Neuronal stem cell (in vitro differentiated cells): ENCODE data around the gene TXNDC12.
"Not testable (repeated sequence)": the region's sequence is repeated elsewhere in the genome, so short reads cannot be mapped to it uniquely, and the experiment has no call there.

Experiments used
- DNase-seq: peaks from one replicate; pipeline ENCODE4 v3.0.0-alpha.2; 2013; ENCODE audit warnings: low spot score
- H2AFZ ChIP-seq: one replicate; pipeline ENCODE4 v1.6.1; 2013; ENCODE audit warnings: mild to moderate bottlenecking, low read length, inconsistent platforms
- H2AK5ac ChIP-seq: 2 replicates; pipeline ENCODE4 v1.6.1; 2013; ENCODE audit warnings: low read depth, mild to moderate bottlenecking, inconsistent platforms, low read length, moderate library complexity, mixed read lengths
- H2BK120ac ChIP-seq: 2 replicates; pipeline ENCODE4 v1.6.1; 2013; ENCODE audit warnings: low read depth, mild to moderate bottlenecking, inconsistent platforms, low read length, moderate library complexity, mixed read lengths
- H2BK12ac ChIP-seq: one replicate; pipeline ENCODE4 v1.6.1; 2013; ENCODE audit warnings: low read length, inconsistent platforms
- H2BK15ac ChIP-seq: 2 replicates; pipeline ENCODE4 v1.6.1; 2013; ENCODE audit warnings: mild to moderate bottlenecking, low read length, inconsistent platforms, mixed read lengths
- H2BK5ac ChIP-seq: one replicate; pipeline ENCODE4 v1.6.1; 2013; ENCODE audit warnings: inconsistent platforms, mild to moderate bottlenecking, low read length, moderate library complexity
- H3K14ac ChIP-seq: one replicate; pipeline ENCODE4 v1.6.1; 2013; ENCODE audit warnings: low read length, inconsistent platforms
- H3K18ac ChIP-seq: 2 replicates; pipeline ENCODE4 v1.6.1; 2013; ENCODE audit warnings: low read length, inconsistent platforms
- H3K23ac ChIP-seq: 2 replicates; pipeline ENCODE4 v1.6.1; 2013; ENCODE audit warnings: low read depth, mild to moderate bottlenecking, mixed read lengths, low read length, inconsistent platforms; ENCODE audit not compliant: poor library complexity
- H3K27ac ChIP-seq: replicated peaks from 3 replicates; pipeline ENCODE4 v1.5.1; 2013; ENCODE audit warnings: low read length, inconsistent platforms
- H3K27me3 ChIP-seq, 3 experiments: 2 replicates each; pipeline ENCODE4 v1.6.1; 2013; ENCODE audit warnings: low read length in 3 of 3, mild to moderate bottlenecking in 2 of 3, inconsistent platforms in 1 of 3, low read depth in 1 of 3, mixed read lengths in 1 of 3, moderate library complexity in 1 of 3; ENCODE audit not compliant: control insufficient read depth in 3 of 3, insufficient read depth in 3 of 3
- H3K36me3 ChIP-seq, 2 donors: replicated peaks in 1 of 2; 2 replicates each; pipeline ENCODE4 v1.6.1; 2013; ENCODE audit warnings: low read length in 2 of 2; ENCODE audit not compliant: control insufficient read depth in 2 of 2, insufficient read depth in 2 of 2
- H3K4ac ChIP-seq: 2 replicates; pipeline ENCODE4 v1.6.1; 2013; ENCODE audit warnings: inconsistent platforms, mild to moderate bottlenecking, low read length, moderate library complexity
- H3K4me1 ChIP-seq, 2 donors: 1 replicate in 1 of 2; 2 replicates in 1 of 2; pipeline ENCODE4 v1.6.1; 2013; ENCODE audit warnings: low read length in 2 of 2, low read depth in 1 of 2; ENCODE audit not compliant: control insufficient read depth in 2 of 2, insufficient read depth in 1 of 2
- H3K4me2 ChIP-seq: one replicate; pipeline ENCODE4 v1.6.1; 2013; ENCODE audit warnings: mild to moderate bottlenecking, low read length, inconsistent platforms; ENCODE audit not compliant: insufficient read depth, poor library complexity, severe bottlenecking
- H3K4me3 ChIP-seq, 2 donors: 2 replicates each; pipeline ENCODE4 v1.5.1; 2013; ENCODE audit warnings: low read length in 2 of 2, mild to moderate bottlenecking in 2 of 2, inconsistent platforms in 1 of 2, moderate library complexity in 1 of 2
- H3K79me1 ChIP-seq: one replicate; pipeline ENCODE4 v1.6.1; 2013; ENCODE audit warnings: low read depth, mild to moderate bottlenecking, inconsistent platforms, low read length, moderate library complexity
- H3K9ac ChIP-seq: one replicate; pipeline ENCODE4 v1.6.1; 2013; ENCODE audit warnings: mild to moderate bottlenecking, low read depth, low read length, inconsistent platforms; ENCODE audit not compliant: poor library complexity
- H3K9me3 ChIP-seq, 2 donors: replicated peaks in 1 of 2; 2 replicates each; pipeline versions ENCODE3 to v1.6.1; 2013; ENCODE audit warnings: low read length in 2 of 2, mild to moderate bottlenecking in 2 of 2, inconsistent platforms in 1 of 2, low read depth in 1 of 2, mixed read lengths in 1 of 2, moderate library complexity in 1 of 2; ENCODE audit not compliant: control insufficient read depth in 2 of 2, insufficient read depth in 1 of 2
- H4K8ac ChIP-seq: one replicate; pipeline ENCODE4 v1.6.1; 2013; ENCODE audit warnings: low read depth, mild to moderate bottlenecking, inconsistent platforms, low read length, moderate library complexity
- H4K91ac ChIP-seq: one replicate; pipeline ENCODE4 v1.6.1; 2013; ENCODE audit warnings: low read length, low read depth, mild to moderate bottlenecking, inconsistent platforms; ENCODE audit not compliant: poor library complexity
- WGBS, 2 donors: extraction: QIAGEN DNeasy Blood & Tissue Kit; methylation state at CpG; one replicate each; pipeline ENCODE4 v1.1.7; 2013; ENCODE audit warnings: missing lambda C conversion rate in 2 of 2, mixed read lengths in 1 of 2; ENCODE audit not compliant: insufficient read length in 2 of 2, insufficient replicate concordance in 1 of 2; ENCODE audit errors: extremely low coverage in 2 of 2; 5-methylcytosine and 5-hydroxymethylcytosine counted together

Gene TXNDC12

GRCh38 chr1:52096216-52096615 lies 41.2 kb upstream of the TXNDC12 start:
- Histone ChIP-seq H3K14ac (no peak overlapping the region), H3K23ac (no peak overlapping the region), H2BK12ac (no peak overlapping the region), H3K27me3 (peaks cover 0 to 11% (median 0%) of the 10 kb centered on the region in 3 experiments), H2BK120ac (no peak overlapping the region), H3K36me3 (peaks cover 3 to 12% of the 10 kb centered on the region in 2 donors), H3K4me2 (no peak overlapping the region), H3K4me1 (peaks cover 3 to 6% of the 10 kb centered on the region in 2 donors), H2AFZ (no peak overlapping the region), H3K18ac (no peak overlapping the region), H3K4ac (no peak overlapping the region), H3K9ac (no peak overlapping the region), H3K4me3 (no peak overlapping the region), H3K79me1 (no peaks in the 10 kb centered on the region), H2AK5ac (no peak overlapping the region), H4K8ac (no peak overlapping the region), H2BK5ac (no peak overlapping the region), H4K91ac (no peak overlapping the region), H3K9me3 (peaks cover 0 to 6% of the 10 kb centered on the region in 2 donors), H2BK15ac (no peak overlapping the region), H3K27ac (no peak overlapping the region)
- WGBS, 2 donors = no CpG with 5 or more reads among the region's 8 CpGs
- DNase-seq = no peak

- not testable (repeated sequence) for H3K4me2 ChIP-seq
These were observed 39.3 kb upstream of the TXNDC12 start for GRCh38 chr1:52094300-52094699.

GRCh38 chr1:52087892-52088291 lies 32.9 kb upstream of the TXNDC12 start:
- H3K9ac ChIP-seq, H3K4me1 ChIP-seq, H2BK120ac ChIP-seq, H2BK5ac ChIP-seq, H2BK12ac ChIP-seq, H3K23ac ChIP-seq, H3K9me3 ChIP-seq, H3K4ac ChIP-seq, H3K18ac ChIP-seq, H4K8ac ChIP-seq, H3K27ac ChIP-seq, H2BK15ac ChIP-seq, H4K91ac ChIP-seq, H3K14ac ChIP-seq, DNase-seq, H3K4me2 ChIP-seq, H3K27me3 ChIP-seq, H3K79me1 ChIP-seq, H2AK5ac ChIP-seq, H2AFZ ChIP-seq, H3K4me3 ChIP-seq: not testable (repeated sequence)
- H3K36me3 ChIP-seq = peaks cover 9 to 83% of the 10 kb centered on the region in 2 donors

More at GRCh38 chr1:52094300-52094699, 39.3 kb upstream of the TXNDC12 start:
- not testable (repeated sequence) for H2BK12ac ChIP-seq, H3K14ac ChIP-seq, H4K8ac ChIP-seq, H2BK120ac ChIP-seq, DNase-seq, H3K27ac ChIP-seq, H3K79me1 ChIP-seq, H2BK5ac ChIP-seq, H2BK15ac ChIP-seq, H3K9ac ChIP-seq, H3K9me3 ChIP-seq, H4K91ac ChIP-seq, H2AFZ ChIP-seq, H3K4me1 ChIP-seq, H3K23ac ChIP-seq, H3K4ac ChIP-seq, H2AK5ac ChIP-seq, H3K27me3 ChIP-seq, H3K4me3 ChIP-seq, H3K18ac ChIP-seq
- no CpG with 5 or more reads among the region's 7 CpGs for WGBS, 2 donors
- peaks cover 4 to 31% of the 10 kb centered on the region in 2 donors for H3K36me3 ChIP-seq

GRCh38 chr1:52080014-52080415 lies 25.0 kb upstream of the TXNDC12 start:
- no peak overlapping the region for H2BK120ac ChIP-seq
- no peak overlapping the region for H2BK15ac ChIP-seq
- WGBS, 2 donors = no CpG with 5 or more reads among the region's 3 CpGs
- no peak overlapping the region for H2AK5ac ChIP-seq
- no peak overlapping the region for H3K23ac ChIP-seq
- no peak overlapping the region for H3K4ac ChIP-seq
- H2BK5ac ChIP-seq = no peak overlapping the region
- no peak for DNase-seq
- H3K4me1 ChIP-seq = no peaks in the 10 kb centered on the region
- no peak overlapping the region for H3K14ac ChIP-seq
- no peak overlapping the region for H3K27ac ChIP-seq
- peaks cover 1% of the 10 kb centered on the region for H3K79me1 ChIP-seq
- no peak overlapping the region for H3K18ac ChIP-seq
- no peak overlapping the region for H3K9ac ChIP-seq
- peaks cover 0 to 66% of the 10 kb centered on the region in 2 donors for H3K36me3 ChIP-seq
- H3K4me3 ChIP-seq = no peak overlapping the region
- H4K8ac ChIP-seq = no peak overlapping the region
- H3K9me3 ChIP-seq = no peaks in the 10 kb centered on the region
- no peak overlapping the region for H3K4me2 ChIP-seq
- no peak overlapping the region for H2BK12ac ChIP-seq
- no peak overlapping the region for H2AFZ ChIP-seq
- no peak overlapping the region for H4K91ac ChIP-seq
- no peaks in the 10 kb centered on the region for H3K27me3 ChIP-seq
